IMR-90 (cell line): Measurements from ENCODE around the gene GTPBP3.
"Not testable (repeated sequence)": the region's sequence is repeated elsewhere in the genome, so short reads cannot be mapped to it uniquely, and the experiment has no call there.

Experiments
- BHLHE40 ChIP-seq: fragments of 150-350 bp; IDR thresholded peaks from 2 replicates; pipeline ENCODE4 v1.6.1; 2016; ENCODE audit warnings: mild to moderate bottlenecking, low read depth, low read length
- CHD1 ChIP-seq: IDR thresholded peaks from 2 replicates; pipeline ENCODE4 v1.6.1; 2012; ENCODE audit warnings: low read depth, low read length, improper control_type of control experiment
- MXI1 ChIP-seq: IDR thresholded peaks from 2 replicates; pipeline ENCODE4 v1.6.1; 2012; ENCODE audit warnings: low read depth, mild to moderate bottlenecking, low read length, moderate library complexity, borderline replicate concordance
- POLR2A ChIP-seq: IDR thresholded peaks from 2 replicates; pipeline ENCODE4 v1.6.1; 2012; ENCODE audit warnings: mild to moderate bottlenecking, low read depth, low read length
- RFX5 ChIP-seq: IDR thresholded peaks from 2 replicates; pipeline ENCODE4 v1.8.0; 2012; ENCODE audit warnings: low read depth, mild to moderate bottlenecking, low read length, moderate library complexity
- SMC3 ChIP-seq: fragments of 150-350 bp; IDR thresholded peaks from 2 replicates; pipeline ENCODE4 v1.6.1; 2016; ENCODE audit warnings: low read depth, mild to moderate bottlenecking, antibody characterized with exemption, low read length, moderate library complexity
- TF ChIP-seq, protein P1 (sequence below): conservative IDR thresholded peaks from 2 replicates; pipeline ENCODE4 v1.5.1; 2012; ENCODE audit warnings: mild to moderate bottlenecking, low read depth, low read length, improper control_type of control experiment
- TF ChIP-seq, protein P2 (sequence below): fragments of 150-350 bp; IDR thresholded peaks from 2 replicates; pipeline ENCODE4 v1.6.1; 2016; ENCODE audit warnings: low read depth, mild to moderate bottlenecking, low read length, moderate library complexity, borderline replicate concordance
- TF ChIP-seq, protein P3 (sequence below): fragments of 150-350 bp; IDR thresholded peaks from 2 replicates; pipeline ENCODE4 v1.6.1; 2017; ENCODE audit warnings: mild to moderate bottlenecking, antibody characterized with exemption, low read length, low read depth

DNA sequence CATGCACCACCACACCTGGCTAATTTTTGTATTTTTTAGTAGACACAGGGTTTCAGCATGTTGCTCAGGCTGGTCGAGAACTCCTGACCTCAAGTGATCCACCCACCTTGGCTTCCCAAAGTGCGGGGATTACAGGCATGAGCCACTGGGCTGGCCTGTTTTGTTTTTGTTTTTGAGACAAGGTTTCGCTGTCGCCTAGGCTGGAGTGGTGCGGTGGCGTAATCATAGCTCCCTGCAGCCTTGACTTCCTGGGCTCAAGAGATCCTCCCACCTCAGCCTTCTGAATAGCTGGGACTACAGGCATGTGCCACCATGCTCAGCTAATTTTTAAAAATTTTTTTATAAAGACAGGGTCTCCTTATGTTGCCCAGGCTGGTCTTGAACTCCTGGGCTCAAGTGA is 41.8 kb upstream of the GTPBP3 start:
- TF ChIP-seq, protein P1, sequence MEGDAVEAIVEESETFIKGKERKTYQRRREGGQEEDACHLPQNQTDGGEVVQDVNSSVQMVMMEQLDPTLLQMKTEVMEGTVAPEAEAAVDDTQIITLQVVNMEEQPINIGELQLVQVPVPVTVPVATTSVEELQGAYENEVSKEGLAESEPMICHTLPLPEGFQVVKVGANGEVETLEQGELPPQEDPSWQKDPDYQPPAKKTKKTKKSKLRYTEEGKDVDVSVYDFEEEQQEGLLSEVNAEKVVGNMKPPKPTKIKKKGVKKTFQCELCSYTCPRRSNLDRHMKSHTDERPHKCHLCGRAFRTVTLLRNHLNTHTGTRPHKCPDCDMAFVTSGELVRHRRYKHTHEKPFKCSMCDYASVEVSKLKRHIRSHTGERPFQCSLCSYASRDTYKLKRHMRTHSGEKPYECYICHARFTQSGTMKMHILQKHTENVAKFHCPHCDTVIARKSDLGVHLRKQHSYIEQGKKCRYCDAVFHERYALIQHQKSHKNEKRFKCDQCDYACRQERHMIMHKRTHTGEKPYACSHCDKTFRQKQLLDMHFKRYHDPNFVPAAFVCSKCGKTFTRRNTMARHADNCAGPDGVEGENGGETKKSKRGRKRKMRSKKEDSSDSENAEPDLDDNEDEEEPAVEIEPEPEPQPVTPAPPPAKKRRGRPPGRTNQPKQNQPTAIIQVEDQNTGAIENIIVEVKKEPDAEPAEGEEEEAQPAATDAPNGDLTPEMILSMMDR: not testable (repeated sequence)
- not testable (repeated sequence) for TF ChIP-seq POLR2A, SMC3, RFX5, CHD1, MXI1, BHLHE40
- TF ChIP-seq, protein P2, sequence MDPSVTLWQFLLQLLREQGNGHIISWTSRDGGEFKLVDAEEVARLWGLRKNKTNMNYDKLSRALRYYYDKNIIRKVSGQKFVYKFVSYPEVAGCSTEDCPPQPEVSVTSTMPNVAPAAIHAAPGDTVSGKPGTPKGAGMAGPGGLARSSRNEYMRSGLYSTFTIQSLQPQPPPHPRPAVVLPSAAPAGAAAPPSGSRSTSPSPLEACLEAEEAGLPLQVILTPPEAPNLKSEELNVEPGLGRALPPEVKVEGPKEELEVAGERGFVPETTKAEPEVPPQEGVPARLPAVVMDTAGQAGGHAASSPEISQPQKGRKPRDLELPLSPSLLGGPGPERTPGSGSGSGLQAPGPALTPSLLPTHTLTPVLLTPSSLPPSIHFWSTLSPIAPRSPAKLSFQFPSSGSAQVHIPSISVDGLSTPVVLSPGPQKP: not testable (repeated sequence)
- TF ChIP-seq, protein P3, sequence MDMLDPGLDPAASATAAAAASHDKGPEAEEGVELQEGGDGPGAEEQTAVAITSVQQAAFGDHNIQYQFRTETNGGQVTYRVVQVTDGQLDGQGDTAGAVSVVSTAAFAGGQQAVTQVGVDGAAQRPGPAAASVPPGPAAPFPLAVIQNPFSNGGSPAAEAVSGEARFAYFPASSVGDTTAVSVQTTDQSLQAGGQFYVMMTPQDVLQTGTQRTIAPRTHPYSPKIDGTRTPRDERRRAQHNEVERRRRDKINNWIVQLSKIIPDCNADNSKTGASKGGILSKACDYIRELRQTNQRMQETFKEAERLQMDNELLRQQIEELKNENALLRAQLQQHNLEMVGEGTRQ: not testable (repeated sequence)
